ENCODE data around the gene CCDC18.
"Not testable (repeated sequence)": the region's sequence is repeated elsewhere in the genome, so short reads cannot be mapped to it uniquely, and the experiment has no call there.

The CCDC18 gene

DNA sequence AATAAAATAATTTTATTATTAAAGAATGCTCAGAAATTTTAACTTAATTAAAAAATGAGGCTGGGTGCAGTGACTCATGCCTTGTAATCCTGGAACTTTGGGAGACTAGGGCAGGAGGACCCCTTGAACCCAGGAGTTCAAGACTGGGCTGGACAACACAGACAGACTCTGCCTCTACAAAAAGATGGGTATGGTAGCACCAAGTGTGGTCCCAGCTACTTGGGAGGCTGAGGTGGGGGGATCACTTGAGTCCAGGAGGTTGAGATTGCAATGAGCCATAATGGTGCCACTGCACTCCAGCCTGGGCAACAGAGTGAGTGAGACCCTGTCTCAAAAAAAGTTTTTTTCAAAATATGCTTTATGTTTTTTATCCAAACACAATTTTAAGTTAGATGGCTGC is 25.6 kb upstream of the CCDC18 start:
- DNase-seq (ENCODE audit: low read depth) = no peak
- in situ Hi-C loops (cut with HindIII; ENCODE audit: low sequenced_read_pairs) = no loop called here
- TF ChIP-seq, protein P1, sequence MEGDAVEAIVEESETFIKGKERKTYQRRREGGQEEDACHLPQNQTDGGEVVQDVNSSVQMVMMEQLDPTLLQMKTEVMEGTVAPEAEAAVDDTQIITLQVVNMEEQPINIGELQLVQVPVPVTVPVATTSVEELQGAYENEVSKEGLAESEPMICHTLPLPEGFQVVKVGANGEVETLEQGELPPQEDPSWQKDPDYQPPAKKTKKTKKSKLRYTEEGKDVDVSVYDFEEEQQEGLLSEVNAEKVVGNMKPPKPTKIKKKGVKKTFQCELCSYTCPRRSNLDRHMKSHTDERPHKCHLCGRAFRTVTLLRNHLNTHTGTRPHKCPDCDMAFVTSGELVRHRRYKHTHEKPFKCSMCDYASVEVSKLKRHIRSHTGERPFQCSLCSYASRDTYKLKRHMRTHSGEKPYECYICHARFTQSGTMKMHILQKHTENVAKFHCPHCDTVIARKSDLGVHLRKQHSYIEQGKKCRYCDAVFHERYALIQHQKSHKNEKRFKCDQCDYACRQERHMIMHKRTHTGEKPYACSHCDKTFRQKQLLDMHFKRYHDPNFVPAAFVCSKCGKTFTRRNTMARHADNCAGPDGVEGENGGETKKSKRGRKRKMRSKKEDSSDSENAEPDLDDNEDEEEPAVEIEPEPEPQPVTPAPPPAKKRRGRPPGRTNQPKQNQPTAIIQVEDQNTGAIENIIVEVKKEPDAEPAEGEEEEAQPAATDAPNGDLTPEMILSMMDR (IDR thresholded peaks at IDR 0.05; ENCODE audit: low read depth, low read length, missing control alignments) = no peak
- H3K4me3 ChIP-seq (ENCODE audit: low read depth, low read length) = no peak overlapping the region

DNA sequence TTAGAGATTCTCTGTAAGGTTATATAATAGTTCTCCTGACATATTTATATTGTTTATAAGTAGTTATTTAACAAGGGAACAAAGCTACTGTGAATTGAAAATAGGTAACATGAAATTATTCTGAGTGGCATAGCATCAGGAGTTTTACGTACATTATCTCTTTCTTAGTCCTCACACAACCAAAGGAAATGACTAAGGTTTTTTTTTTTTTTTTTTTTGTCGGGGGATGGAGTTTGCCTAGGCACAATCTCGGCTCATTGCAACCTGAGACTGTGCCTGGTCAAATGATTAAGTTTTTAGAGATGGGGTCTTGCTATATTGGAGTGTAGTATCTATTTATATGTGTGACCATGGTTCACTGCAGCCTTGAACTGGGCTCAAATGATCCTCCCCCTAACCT is 25.2 kb upstream of the CCDC18 start:
- TF ChIP-seq, protein P1 (IDR thresholded peaks at IDR 0.05; ENCODE audit: low read depth, low read length, missing control alignments) = no peak
- no peak for DNase-seq (ENCODE audit: low read depth)
- in situ Hi-C loops (cut with HindIII; ENCODE audit: low sequenced_read_pairs) = no loop called here
- H3K4me3 ChIP-seq (ENCODE audit: low read depth, low read length) = no peak overlapping the region

GRCh38 chr1:93159337-93159736 is 21.2 kb upstream of the CCDC18 start:
- no peak for DNase-seq (ENCODE audit: low read depth)
- in situ Hi-C loops (cut with HindIII; ENCODE audit: low sequenced_read_pairs) = no loop called here
- no peak overlapping the region for H3K4me3 ChIP-seq (ENCODE audit: low read depth, low read length)
- TF ChIP-seq, protein P1 (IDR thresholded peaks at IDR 0.05; ENCODE audit: low read depth, low read length, missing control alignments) = no peak

DNA sequence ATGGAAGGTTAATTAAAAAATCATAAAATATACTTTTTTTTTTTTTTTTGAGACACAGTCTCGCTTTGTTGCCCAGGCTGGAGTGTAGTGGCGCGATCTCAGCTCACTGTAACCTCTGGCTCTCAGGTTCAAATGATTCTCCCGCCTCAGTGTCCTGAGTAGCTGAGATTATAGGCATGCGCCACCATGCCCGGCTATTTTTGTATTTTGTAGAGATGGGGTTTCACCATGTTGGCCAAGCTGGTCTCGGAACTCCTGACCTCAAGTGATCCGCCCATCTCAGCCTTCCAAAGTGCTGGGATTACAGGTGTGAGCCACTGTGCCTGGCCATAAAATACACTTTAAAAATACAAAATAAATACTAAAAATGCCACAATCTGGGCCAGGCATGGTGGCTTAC is 17.2 kb upstream of the CCDC18 start:
- DNase-seq (ENCODE audit: low read depth); H3K4me3 ChIP-seq (ENCODE audit: low read depth, low read length); in situ Hi-C loops (cut with HindIII; ENCODE audit: low sequenced_read_pairs): not testable (repeated sequence)

GRCh38 chr1:93164816-93165215 is 15.7 kb upstream of the CCDC18 start:
- TF ChIP-seq, protein P1 (IDR thresholded peaks at IDR 0.05; ENCODE audit: low read depth, low read length, missing control alignments) = no peak
- in situ Hi-C loops (cut with HindIII; ENCODE audit: low sequenced_read_pairs) = no loop called here
- H3K4me3 ChIP-seq (ENCODE audit: low read depth, low read length) = no peak overlapping the region
- DNase-seq (ENCODE audit: low read depth) = no peak

DNA sequence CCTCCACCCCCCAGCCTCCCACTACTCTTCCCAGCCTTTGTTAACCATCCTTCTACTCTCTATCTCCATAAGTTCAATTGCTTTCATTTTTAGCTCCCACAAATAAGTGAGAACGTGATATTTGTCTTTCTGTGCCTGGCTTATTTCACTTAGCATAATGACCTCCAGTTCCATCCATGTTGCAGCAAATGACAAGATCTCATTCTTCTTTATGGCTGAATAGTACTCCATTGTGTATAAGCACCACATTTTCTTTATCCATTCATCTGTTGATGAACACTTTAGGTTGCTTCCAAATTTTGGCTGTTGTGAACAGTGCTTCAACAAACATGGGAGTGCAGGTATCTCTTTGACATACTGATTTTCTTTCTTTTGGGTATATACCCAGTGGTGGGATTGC is 14.6 kb upstream of the CCDC18 start:
- DNase-seq (ENCODE audit: low read depth); in situ Hi-C loops (cut with HindIII; ENCODE audit: low sequenced_read_pairs); H3K4me3 ChIP-seq (ENCODE audit: low read depth, low read length): not testable (repeated sequence)

GRCh38 chr1:93167006-93167405 is 13.5 kb upstream of the CCDC18 start:
- in situ Hi-C loops (cut with HindIII; ENCODE audit: low sequenced_read_pairs) = no loop called here
- DNase-seq (ENCODE audit: low read depth) = no peak
- TF ChIP-seq, protein P1 (IDR thresholded peaks at IDR 0.05; ENCODE audit: low read depth, low read length, missing control alignments) = no peak
- no peak overlapping the region for H3K4me3 ChIP-seq (ENCODE audit: low read depth, low read length)

DNA sequence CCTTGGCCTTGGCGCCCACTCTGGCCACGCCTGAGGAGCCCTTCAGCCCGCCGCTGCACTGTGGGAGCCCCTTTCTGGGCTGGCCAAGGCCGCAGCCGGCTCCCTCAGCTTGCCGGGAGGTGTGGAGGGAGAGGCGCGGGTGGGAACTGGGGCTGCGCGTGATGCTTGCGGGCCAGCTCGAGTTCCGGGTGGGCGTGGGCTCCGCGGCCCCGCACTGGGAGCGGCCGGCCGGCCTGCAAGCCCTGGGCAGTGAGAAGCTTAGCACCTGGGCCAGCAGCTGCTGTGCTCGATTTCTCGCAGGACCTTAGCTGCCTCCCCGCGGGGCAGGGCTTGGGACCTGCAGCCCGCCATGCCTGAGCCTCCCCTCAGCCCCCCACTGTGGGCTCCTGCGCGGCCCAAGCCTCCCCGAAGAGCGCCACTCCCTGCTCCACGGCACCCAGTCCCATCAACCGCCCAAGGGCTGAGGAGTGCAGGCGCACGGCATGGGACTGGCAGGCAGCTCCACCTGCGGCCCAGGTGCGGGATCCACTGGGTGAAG is 10.3 kb upstream of the CCDC18 start:
- H3K4me3 ChIP-seq (ENCODE audit: low read depth, low read length); DNase-seq (ENCODE audit: low read depth): not testable (repeated sequence)
- in situ Hi-C loops (cut with HindIII; ENCODE audit: low sequenced_read_pairs) = loop anchor here (5.0 kb wide), 1 partner anchor 83 kb away; no protein-coding TSS in a partner anchor
